Inferior parietal cortex (tissue), 1 donor: ENCODE results near the gene TMEM255B.

Source experiments
- DNase-seq: peaks from one replicate; pipeline ENCODE4 v3.0.0-alpha.2; 2016; ENCODE audit errors: extremely low spot score

Gene TMEM255B

DNA sequence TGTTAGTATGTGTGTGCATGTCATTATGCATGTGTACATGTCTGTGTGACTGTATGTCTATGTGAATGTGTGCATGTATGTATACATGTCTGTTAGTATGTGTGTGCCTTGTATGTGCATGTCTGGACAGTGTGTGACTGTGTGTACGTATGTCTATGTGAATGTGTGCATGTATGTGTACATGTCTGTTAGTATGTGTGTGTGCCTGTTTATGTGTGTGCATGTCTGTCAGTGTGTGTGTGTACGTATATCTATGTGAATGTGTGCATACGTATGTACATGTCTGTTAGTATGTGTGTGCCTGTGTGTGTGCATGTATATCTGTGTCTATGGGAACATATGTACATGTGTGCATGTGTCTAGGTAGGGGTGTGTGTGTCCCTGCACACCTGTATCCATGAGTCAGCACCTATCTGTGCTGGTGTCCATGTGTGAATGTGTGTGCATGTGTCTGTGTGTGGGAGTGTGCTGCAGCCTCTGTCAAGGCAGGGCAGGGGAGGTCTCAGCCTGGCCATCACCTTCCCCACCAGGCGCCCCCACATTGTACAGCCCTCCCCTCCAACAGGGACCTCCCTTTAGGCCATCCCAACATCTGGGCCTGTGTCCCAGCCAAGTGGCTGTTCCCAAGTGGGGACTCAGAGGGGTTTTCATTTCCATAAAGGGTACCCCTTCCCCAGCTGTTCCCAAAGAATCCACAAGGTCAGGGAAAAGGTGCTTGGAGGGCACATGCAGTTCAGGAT lies 100.5 kb downstream of the TMEM255B start:
- no peak for DNase-seq

DNA sequence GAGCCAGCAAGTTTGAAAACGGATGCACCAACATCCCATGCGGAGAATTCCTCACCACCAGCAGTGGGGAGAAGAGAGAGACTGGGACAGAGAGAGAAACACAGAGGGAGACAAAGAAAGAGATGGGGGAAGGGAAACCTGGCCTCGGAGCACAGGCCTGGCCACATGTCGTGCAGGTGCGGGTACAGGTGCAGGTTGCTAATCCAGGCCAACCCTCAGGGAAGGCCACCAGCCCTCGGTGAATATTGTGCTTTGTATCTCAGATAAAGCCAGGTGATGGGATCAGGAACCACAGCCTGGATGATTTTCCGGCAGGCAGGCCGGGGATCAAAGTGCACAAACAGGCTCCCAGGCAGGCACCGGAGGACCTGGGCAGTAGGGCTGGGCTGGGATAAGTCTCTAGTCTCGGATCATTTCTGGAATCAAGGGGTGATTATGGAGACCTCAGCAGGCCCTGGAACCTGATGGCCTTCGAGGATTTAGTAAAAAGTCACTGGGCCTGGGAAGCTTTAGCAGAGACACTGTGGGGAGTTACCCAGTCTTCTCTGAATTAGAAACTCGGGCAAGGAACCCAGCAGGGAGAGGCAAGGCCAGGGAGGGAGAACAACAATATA lies 101.1 kb downstream of the TMEM255B start:
- no peak for DNase-seq

DNA sequence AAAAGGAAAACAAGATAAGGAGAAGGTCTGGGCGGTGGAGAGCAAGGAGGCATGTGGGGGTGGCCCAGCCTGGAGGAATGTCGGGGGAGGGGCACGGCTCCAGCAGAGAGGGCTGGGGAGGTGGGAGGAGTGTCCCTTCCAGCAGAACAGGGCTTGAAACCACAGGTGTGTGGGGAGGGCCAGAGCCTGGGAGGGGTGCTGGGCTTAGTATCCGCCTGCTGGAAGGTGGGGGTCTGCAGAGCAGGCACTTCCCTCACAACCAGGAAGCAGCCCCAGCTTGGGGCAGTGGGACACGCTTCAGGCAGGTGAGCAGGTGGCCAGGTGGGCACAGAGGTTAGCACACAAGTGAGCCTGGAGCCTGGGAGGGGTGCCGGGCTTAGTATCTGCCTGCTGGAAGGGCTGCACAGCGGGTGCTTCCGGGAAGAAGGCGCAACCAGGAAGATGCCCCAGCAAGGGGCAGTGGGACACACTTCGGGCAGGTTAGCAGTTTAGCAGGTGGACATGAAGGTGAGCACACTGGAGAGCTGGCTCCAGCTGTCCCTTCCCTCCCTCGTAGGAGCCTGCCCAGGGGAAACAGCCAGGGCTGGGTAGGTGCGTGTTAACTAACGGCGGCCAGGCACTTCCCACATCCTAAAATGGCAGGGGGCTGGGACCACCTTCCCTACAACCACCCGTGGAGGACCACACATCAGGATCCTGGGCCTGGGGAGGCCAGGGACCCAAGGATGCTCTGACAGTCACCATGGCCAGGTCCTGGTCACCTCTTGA lies 101.8 kb downstream of the TMEM255B start:
- no peak for DNase-seq

DNA sequence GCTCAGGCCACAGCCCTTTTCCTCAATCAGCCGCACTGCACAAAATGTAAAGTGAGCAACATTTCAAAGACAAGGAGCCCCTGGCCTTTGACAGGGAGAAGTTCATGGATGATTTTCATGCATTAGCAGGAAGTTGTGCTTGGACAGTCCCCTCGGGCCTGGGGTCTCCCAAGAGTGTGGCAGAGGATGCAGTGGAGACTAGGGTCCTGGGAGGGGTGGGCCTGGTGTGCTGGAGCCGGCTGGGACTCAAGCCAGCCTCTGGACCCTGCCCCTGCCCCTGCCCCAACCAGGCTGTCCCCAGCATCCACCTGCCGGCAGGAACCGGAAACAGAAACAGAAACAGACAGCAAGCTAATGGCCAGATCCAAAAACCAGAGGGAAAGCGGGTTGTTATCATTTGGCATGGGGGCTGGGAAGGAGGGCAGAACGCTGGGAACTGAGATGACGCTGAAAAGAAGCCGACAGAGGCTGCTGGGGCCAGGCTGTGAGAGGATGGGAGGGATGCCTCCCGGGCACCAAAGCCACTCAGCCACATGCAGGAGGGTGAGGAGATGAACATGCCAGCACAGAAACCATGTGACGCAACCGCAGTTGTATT lies 102.5 kb downstream of the TMEM255B start:
- no peak for DNase-seq

DNA sequence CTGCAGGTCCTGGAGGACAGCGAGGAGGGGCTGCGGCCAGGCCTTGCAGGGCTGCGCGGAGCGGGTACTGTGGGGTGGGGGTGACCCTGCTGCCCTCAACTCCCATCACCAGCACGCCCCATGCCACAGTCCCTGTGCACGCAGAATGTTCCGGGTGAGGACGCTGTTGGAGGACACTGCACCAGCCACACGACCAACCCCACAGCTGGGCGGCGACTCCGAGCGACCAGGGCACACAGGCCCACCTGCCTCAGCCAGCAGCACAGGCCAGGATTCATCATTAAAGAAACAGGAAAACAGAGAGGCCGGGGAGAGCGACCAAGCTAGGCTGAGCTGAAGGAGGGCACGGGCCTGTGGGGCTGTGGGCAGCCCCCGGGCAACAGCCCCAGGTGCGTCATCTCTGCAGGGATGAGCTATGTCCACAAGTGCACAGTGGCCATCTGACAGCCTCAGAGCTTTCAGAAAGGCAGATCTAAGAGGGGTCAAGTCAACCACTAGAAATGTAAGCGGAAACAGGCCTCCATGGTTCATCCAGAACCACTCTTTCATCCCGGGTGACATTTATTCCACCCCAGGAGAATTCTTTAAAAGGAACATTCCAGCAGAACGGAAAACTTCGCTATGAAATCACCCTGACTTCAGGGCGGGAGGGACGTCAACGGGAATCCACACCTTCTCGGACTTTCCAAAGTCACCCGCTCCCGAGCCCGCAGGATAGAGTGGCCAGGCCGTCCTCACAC lies 103.3 kb downstream of the TMEM255B start:
- no peak for DNase-seq

DNA sequence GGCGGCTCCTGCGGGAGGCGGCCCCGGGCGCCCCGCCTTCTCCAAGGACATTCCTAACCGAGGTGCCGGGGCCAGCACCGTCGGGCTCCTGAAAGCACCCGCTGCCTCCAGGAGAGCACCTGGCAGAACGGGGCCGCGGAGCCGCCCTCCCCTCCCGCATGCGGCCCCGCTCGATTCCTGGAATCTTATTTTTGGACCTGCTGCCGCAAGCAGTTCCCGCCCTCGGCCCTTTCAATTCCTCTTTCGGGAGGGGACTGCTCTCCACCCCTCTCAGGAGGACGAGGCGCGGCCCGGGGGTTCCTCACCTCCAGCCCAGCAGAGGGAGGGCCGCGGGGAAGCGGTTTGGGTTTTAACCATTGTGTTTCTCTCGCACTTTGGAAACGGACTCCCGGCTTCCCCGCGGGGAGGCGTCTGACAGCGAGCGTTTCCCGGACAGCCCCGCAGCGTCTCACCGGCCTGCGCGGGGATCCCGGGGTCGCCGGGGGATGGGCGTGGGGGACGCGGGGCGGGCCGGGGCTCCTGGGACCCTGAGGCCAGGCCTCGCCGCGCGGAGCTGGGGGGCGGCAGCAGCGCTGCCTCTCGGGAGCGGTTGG lies 104.0 kb downstream of the TMEM255B start:
- DNase-seq = peak; percentile 32

DNA sequence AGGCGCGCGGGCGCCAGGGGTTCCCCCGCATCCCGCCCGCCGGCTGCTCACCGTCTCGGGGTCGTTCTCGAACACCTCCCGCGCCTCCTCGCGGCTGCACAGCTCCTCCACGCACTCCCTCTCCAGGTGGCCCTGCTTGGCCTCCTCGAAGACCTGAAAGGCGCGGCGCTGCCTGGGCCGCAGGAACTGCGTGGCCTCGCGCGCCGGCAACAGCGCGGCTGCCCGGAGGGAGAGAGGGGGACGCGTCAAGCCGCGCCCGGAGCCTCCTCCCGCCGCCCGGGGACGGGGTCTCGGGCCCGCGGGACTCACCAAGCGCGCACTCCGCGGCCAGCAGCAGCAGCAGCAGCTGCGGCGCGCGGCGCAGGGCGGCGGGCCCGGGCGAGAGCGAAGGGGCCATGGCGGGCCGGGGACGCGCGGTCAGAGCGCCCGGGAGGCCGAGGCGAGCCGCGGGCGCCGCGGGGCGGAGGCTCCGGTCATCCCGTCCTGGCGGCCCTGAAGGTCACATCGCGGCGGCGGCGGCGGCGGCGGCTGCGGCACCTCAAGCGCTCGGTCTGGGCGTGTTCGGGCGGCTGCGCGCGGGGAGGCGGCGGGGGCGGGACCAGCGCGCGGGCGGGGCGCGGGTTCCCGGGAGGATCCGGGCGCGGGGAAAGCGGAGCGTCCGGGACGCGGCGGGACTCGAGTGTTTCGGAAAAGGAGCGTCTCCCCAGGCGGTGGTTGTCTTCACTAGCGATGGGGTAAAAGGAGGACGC lies 104.7 kb downstream of the TMEM255B start, which contains the start of gene GAS6:
Gene GAS6 (minus strand): TSS at position 553 of the 749 bp plus-strand sequence. CDS start 156 bp downstream, at position 397.
- no peak for DNase-seq

DNA sequence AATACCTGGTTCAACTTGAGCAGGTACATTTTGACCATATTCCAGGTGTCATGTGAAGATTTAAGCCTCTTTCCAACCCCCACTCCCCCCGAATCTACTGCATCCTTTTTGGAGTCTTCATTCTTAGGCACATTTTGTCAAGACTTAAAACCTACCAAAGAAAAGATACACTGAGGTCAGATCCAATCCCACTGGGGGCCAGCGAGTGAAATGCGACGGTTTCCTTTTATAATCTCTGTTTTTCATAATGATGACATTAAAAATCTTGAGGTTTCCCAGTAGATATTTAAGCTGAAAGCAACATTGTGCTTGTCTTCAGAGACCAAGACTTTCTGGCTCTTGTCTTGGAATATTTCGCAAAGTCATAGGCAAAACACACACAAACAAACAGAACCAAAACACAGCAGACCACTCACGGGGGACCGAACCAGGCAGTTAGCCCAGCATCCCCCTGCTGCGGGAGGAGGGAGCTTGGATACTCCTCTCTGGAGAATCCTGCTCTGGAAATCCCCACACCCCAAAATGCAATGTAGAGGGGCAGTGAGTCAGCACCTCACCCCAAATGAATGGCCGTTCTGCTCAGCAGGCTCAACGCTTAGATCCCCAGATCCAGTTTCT lies 105.4 kb downstream of the TMEM255B start:
- no peak for DNase-seq

DNA sequence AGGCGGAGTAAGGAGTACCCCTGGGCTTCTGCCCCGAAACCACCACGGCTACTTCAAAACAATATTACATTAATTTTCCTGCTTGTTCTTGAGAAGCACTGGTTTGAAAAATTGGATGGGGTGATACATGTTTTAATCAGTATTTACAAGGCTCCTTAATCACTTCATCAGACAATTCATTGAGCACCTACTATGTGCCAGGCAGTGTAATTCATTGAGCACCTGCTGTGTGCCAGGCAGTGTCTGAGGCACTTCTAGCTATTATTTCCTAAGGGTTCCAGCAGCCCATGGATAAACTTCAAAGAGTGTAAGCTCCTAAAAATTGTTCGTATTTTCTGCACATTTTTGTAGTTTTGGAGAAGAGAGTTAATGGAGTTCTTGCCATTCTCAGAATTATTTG lies 106.4 kb downstream of the TMEM255B start:
- DNase-seq = no peak
